Suppressor macrophage (primary cell): ENCODE data around the gene ZNF414.
A peak's percentile ranks its signal among the peaks of the same experiment; 100 is the strongest.

ENCODE experiments used
- DNase-seq, 4 experiments: peaks; one replicate each; pipeline ENCODE4 v3.0.0-alpha.2; 2020 to 2022

ZNF414 gene

DNA sequence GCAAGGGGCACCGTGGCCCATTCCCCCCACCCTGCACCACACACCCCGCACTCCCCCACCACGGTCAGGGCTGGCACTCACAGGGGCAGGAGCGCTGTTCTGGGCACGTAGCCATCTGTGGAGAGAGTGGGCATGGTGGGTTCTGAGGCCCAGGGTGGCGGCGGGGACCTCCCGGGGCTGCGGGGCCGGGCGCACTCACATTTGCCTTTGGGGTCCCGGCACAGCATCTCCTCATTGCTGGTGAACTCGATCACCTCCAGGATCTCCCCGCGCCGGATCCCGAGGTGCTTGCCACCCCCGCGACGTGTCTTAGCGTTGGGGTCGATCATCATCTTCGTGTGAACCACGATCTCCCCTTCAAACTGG lies 23.6 kb downstream of the ZNF414 start:
- no peak for DNase-seq

DNA sequence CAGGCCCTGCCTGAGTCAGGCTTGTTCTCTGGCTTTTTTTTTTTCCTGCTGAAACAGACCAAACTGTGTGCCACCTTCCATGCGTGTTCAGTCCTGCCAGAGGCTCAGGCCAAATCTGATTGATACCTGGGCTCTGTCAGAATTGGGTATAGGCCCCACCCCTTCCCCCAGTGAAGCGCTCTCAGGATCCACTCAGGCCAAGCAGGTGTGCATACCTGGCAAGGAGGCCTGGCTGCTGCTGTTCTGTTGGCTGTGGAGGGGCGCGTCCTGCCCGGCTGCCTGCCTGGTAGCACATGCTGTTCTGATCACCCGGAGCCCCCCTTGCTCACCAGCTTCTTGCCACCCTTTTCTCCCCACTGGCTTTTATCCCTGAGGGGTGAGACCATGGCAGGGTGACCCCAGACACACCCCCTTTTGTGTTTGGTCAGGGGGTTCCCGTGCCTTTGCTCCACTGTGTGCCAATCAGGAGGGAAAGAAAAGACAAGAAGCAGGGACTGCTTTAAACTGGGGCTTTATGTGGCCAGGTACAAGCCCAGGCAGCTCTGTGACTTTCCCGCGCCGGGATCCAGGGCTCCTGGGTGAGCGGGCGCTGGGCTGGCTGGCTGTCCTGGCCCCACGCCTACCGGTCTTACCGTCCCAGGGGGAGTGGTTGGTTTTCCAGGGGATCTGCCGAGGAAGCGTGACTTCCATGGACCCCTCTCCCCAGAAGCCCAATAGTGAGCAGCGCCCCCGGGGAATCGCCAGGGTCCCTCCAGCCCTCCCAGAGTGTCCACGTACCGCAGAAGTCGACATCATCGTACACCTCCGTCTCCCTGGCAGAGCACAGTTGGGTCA lies 24.2 kb downstream of the ZNF414 start:
- DNase-seq, result no peak

DNA sequence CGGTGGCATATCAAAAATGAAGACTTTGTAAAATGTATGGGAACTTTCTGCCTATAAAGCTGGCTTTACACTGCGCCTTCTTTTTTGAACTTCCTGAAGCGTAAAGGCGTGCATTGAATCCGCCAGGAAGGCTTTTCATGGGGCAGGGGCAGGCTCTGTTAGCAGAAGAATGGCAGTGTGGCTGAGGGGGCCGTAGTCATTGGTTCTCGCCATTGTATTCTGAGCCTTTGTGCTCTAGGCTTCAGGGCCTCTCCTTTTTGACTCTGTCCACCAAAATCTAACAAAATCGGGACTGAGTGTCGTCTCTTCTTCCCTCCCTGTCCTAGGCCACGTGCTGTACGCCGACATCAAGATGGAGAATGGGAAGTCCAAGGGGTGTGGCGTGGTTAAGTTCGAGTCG lies 25.6 kb downstream of the ZNF414 start:
- DNase-seq, result no peak

DNA sequence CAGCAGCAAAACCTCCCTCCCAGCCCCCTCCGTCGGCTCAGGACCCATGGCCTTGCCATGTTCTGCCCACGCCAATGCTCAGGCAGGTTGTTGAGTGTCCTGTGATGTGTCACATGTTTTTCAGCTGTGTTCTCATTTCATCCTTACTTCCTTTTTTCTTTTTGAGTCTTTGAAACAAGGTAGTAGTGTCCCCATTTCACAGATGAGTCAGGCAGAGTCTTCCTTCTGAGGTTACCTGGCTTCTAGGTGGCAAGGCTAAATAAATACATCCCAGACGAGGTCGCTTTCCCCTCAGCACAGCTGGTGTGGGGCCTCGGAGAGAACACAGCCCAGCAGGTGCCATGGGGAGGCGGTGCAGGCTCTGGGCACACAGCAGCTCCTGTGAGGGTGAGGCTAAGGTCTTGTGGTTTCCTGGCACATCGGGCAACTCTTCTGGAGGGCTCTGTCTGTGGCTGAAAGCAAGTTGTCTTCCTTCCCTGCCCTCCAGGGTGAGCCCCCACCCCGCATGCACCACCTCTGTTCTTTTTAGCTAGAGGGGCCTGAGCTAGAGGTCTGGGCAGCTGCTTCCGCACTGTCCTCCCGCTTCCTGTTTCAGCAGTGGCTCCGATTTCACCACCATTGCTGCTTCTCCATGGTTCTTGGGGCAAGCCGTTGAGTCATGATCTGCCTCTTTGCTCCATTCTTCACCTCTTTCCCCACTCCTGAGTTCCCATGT lies 26.7 kb downstream of the ZNF414 start:
- peak; percentile 87 to 96 (median 93) for DNase-seq

DNA sequence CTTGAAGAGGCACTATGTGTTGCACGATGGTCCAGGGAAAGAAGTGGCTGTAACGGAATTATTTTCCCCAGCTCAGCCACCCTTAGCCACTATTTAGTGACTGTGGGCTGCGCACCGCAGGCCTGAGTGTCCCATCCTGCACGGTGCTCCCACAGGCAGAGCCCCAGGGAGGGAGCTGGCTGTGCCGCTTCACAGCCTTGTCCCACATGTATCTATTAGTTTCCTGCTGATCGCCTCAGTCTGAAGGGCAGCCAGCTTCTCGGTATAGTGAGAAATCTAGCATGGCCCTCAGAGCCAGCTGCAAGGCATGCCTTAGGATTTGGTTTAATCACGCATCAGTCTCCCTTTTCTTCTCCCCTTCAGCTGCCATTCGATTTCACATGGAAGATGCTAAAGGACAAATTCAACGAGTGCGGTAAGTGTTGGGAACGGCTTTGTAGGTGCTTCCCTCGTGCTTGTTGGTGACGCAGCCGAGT lies 27.3 kb downstream of the ZNF414 start:
- DNase-seq, result no peak

DNA sequence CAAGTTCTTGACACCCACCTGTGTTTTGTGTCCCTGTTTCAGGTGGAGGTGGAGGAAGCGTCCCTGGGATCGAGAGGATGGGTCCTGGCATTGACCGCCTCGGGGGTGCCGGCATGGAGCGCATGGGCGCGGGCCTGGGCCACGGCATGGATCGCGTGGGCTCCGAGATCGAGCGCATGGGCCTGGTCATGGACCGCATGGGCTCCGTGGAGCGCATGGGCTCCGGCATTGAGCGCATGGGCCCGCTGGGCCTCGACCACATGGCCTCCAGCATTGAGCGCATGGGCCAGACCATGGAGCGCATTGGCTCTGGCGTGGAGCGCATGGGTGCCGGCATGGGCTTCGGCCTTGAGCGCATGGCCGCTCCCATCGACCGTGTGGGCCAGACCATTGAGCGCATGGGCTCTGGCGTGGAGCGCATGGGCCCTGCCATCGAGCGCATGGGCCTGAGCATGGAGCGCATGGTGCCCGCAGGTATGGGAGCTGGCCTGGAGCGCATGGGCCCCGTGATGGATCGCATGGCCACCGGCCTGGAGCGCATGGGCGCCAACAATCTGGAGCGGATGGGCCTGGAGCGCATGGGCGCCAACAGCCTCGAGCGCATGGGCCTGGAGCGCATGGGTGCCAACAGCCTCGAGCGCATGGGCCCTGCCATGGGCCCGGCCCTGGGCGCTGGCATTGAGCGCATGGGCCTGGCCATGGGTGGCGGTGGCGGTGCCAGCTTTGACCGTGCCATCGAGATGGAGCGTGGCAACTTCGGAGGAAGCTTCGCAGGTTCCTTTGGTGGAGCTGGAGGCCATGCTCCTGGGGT lies 28.2 kb downstream of the ZNF414 start:
- DNase-seq, result no peak

DNA sequence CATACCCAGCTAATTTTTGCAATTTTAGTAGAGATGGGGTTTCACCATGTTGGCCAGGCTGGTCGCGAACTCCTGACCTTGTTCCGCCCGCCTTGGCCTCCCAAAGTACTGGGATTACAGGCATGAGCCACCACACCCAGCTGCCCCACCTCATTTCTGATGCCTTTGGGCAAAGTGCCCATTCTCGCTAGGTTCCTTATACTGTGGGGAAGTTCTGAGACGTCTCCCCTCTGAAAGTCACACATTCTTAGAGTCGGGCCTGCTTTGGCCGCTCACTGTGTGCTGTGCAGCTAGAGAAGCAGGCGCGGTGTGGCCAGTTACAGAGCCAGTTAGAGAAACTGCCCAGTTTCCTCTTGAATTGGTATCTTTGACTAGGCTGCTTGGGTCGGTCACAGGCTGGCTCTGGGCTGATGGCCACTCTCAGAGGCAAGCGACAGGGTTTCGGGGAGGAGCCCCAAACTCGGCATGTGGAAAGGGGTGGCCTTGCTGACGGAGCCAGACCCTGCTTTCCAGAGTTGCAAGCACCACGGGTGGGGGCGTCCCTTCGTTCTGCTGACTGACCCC lies 29.6 kb downstream of the ZNF414 start:
- DNase-seq, result peak; percentile 94 to 98 (median 96)

DNA sequence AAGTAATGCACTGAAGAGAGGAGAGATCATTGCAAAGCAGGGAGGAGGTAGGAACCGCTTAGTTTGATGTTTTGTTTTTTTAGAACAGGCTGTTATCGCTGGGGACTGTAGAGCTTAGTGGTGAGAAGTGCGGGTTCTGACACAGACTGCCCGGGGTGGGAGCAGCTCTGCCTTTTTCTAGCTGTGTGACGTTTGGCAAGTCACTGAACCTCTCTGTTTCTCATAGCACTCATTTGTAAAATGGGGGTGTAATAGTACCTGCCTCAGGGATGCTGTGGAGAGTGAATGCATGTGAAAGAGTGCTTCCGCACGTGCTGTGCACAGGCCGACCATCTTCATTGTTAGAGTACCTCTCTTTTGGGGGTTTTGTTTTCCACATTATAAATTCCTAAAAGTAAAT lies 30.8 kb downstream of the ZNF414 start:
- no peak for DNase-seq

DNA sequence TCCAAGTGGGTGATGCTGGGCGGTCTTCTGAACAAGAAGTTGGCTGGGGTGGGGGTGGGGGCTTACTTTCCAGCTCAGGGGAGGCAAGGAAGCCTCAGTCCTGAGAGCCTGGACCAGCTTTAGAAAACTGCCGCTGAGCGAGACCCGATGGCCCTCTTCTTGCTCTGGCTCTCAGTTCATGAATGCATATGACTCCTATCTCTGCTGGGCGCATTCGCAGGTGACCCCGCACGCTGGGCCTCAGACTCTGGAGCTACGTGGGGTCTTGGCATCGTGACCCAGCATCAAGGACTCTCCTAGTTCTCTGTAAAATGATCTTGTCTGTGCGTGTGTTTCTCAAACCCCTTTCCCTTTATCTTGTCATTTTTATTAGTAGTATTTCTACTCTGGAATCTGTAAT lies 31.3 kb downstream of the ZNF414 start:
- DNase-seq, result no peak

DNA sequence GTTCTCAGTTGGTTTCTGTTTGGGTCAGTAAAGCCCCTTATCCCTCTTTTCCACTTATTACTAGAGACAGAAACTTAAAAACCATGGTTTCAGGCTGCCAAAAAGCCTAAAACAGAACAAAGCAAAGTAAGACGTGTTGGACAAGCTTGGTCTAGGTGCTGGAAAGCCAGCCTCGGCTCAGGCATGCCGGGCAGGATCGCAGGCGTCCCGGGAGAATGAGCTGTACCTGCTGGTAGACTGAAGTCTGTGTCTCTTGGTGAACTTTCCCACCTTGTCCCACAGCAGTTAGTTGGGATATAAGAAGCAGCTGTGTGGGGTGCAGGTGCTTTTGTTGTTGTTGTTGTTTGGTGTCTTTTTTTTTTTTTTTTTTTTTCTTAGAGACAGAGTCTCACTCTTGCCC lies 32.4 kb downstream of the ZNF414 start:
- no peak for DNase-seq

DNA sequence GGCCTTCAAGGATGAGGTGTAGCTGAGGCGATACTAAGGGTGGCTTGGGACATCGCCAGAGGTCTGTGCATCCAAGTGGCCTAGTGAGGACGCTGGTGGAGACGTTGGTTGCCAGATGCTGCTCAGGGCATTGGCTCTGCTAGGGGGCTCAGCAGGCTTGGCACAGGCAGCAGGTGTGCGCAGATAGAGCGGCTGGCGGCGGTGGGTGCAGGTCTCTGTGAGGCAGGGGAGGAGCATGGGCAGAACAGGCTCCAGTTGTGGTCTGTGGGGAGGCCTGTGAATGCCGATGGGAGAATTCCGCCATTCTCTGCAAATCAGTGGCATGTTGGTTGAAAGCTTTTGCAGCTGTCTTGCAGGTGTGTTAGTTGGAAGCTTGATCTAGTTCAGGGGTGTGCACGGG lies 32.8 kb downstream of the ZNF414 start:
- no peak for DNase-seq

DNA sequence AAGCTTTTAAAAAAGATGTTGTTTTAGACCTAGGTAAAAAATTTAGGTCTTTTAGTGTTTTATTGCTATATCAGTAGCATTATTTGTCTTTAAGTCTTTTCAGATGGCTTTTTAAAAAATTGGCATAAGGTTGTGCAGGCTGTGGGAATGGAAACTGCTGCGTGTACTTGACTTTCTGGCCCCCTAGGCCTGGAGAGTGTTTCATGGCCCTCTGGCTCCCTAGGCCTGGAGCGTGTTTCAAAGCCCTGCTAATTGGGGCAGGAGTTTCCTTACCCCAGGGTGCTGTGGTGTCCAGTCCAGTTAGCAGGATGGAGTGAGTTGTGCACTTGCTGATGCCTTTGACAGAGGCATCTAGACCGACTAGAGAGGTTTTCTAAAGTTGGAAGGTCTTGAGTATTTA lies 35.4 kb downstream of the ZNF414 start:
- no peak for DNase-seq

DNA sequence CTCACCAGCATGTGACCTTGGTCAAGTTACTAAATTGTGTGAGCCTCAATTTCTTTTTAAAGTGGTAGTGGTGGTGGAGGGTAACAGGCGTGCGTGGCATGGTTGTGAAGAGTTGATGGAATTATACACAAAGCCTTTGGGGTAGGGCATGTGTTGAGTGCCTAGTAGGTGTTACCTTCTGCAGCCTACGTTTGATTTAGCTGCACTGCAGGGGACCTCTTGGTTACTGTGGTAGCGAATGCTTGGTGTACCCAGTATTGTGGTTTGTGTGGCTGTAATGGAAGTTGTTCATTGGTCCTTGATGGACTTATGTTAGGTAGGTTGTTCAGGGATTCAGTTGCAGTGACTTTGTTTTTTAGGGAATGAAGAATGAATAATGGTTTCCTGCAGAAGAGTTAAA lies 36.1 kb downstream of the ZNF414 start:
- DNase-seq, result no peak

DNA sequence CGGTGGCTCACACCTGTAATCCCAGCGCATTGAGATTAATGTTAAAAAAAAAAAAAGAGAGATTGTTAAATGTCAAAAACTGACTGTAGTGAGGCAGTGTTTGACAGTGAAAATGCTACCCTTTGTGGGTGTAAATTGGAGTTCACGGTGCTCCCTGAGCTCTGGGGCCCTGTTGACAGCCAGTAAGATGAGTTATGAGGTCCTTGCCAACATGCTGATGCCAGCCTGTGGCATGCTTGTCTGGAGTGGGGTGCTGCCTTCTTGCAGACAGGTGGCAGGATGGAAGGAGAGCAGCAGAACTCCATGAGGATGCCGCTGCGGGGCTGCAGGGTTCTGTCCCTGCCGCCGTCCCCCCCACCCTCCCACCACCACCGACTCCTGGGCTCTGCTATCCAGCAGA lies 37.4 kb downstream of the ZNF414 start:
- DNase-seq, result no peak

DNA sequence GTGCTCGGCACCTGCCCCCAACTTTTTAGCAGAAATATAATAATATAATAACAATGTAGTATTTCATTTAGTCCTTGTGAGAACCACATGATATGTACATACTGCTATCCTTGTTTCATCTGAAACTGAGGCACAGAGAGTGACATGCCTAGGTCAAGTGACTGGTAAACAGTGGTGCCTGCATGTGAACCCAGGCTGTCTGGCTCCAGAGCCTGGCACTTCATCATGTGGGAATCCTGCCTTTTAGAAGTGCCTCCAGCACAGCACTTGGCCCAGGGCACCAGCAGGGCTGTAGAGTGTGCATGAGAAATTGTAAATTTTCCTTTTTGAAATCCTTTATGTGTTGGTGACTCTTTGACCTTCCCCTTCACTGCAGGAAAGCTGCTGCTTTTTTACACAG lies 39.0 kb downstream of the ZNF414 start:
- no peak for DNase-seq

DNA sequence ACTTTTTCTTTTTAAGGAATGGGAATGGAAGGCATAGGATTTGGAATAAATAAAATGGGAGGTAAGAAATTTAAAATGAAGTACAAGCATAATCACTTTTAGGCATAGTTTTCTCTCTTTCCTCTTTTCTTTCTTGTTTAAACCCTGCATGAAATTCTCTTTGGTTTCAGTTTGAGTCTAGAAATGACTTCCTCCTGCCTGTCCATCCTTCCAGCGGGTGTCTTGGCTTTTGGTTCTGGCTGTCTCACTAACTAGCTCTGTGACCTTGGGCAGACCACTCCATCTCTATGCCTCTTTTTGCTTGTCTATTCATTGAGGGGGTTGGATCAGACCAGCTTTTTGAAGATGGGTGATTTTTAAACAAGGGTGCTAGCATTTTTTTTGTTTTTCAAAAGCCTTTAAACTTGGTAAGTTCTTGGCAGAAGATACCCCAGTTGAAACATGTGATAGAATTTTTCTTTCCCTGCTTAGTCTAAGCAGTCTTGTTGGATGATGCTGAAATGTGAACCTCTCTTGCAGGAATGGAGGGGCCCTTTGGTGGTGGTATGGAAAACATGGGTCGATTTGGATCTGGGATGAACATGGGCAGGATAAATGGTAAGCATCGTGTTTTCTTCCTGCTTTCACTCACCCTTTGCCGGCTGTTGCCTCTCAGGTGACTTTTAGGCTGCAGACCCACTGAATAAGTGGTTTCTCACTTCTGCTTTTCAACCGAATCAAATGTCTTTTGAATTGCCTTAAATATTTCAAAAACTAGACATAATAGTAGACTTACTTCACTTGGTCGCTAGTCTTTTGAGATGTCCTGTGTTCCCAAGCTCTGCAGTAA lies 40.1 kb downstream of the ZNF414 start:
- peak in 3 of 4 experiments; percentile 51 to 68 (median 58) for DNase-seq

DNA sequence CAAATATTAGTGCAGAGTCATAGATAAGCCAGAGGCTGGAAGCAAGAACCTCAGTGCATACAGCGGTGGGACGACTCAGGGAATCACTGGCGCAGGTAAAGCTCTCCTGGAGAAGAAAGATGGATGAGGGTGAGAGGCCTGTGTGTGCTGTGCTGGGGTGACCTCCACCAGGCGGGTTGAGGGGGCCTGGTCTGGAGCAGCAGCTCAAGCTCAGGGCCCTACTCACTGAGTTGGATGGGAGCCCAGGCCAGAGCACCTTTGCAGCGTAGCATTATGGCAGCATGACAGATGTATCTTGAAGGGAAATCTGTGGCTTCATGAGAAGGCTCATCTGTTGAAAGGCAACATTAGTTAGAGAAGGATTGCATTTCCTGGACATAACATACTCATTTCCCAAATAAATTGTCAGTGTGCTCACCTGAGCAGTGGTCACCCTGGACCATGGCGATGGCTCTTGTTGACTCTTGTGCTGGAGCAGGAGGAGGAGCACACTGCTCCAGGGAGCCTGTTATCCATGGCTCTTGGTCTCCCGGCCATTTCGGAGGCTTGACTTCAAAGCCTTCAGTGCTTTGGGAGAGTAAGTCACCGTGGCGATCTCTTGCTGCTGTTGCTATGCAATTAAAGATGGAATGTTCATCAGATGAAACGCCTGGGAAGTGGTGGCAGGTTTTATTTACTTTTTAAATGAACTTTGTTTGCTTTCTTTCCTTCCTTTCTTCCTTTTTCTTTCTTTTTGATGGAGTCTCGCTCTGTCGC lies 44.2 kb downstream of the ZNF414 start:
- no peak for DNase-seq

DNA sequence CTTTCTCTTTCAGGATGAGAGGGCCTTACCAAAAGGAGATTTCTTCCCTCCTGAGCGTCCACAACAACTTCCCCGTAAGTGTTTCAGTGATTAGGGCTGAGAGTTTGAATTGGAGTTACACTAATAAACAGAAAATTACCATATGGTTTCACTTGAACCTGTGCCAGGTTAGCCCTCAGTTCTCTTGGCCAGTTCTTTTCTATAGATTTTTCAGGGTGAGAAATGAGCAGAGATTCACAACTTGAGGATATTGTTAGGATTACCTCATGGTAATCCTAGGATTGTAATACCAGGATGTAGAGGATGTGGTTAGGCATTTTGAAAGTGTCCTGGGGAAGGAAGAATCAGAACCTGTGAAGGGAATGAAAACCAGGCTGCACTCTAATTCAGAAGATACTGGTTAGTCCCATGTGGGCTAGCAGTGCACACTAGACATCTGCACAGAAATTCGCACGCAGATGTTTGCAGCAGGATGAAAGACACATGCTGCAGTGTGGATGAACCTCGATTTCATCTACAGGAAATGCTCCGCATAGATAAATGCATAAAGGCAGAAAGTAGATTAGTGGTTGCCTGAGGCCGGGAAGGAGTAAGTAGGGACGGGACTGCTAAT lies 45.1 kb downstream of the ZNF414 start:
- DNase-seq, result no peak

DNA sequence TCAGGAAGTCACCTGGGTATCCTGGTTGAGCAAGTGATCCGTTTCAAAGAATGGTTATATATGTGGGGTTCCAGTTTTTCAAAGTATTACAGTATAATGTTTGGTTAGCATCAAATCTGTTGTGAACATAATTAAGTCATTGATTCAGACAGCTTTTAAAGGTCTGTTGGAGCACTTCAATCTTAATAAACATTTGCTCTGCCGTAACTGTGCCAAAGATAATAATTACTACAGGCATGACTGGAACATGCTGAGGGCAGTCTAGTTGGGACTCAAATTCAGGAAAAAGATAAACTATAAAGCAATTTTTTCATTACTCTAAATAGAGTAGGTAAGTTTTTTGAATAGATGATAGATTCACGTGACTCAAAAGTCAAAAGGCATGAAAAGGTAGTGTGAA lies 45.8 kb downstream of the ZNF414 start:
- no peak for DNase-seq

DNA sequence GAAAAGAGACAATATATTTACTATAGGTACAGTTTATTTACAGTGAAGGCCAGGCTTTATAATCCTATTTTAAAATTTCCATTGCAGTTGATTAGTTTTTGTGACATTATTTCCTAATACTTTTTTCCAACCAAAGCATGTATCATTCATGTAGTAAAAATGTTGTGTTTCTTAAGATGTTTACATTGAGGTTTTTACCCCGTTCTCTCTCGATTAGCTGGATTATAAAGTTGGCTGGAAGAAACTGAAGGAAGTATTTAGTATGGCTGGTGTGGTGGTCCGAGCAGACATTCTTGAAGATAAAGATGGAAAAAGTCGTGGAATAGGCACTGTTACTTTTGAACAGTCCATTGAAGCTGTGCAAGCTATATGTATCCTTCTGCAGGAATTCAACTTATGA lies 47.9 kb downstream of the ZNF414 start:
- DNase-seq, result no peak

DNA sequence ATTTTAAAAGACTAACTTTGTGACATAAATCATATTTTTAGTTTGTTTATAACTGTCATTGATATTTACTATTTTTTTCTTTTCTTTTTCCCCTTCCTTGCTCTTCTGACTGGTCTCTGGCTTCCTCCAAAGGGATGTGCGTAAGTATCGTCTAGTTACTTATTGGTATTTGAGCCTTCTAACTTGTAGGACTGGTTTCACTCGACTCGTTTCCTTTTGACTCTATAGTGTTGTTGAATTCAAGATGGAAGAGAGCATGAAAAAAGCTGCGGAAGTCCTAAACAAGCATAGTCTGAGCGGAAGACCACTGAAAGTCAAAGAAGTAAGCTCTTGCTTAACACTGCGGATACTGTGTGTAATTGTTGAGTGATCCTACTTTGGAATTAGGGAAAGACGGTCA lies 50.6 kb downstream of the ZNF414 start:
- no peak for DNase-seq
